OCI-LY3 (cell line): ENCODE results near the gene MUC4.
"Not testable (repeated sequence)": the region's sequence is repeated elsewhere in the genome, so short reads cannot be mapped to it uniquely, and the experiment has no call there.

ENCODE experiments used
- CTCF ChIP-seq: fragments of 200-600, 300-600 bp; sonication (generic); IDR thresholded peaks from 2 replicates; pipeline ENCODE4 v1.5.1; 2014; ENCODE audit warnings: antibody characterized with exemption, low read length, low read depth
- EZH2phosphoT487 ChIP-seq: fragments of 200-600 bp; shearing (Covaris generic); IDR thresholded peaks from 2 replicates; pipeline ENCODE4 v1.6.1; 2018; ENCODE audit warnings: antibody characterized with exemption, mixed run types, low read depth

GRCh38 chr3:195805588-195805987 lies 6.1 kb downstream of the MUC4 start:
- not testable (repeated sequence) for TF ChIP-seq CTCF, EZH2phosphoT487
